A549 treated with GW870086 at 1 μM for 4 hours (cell line): ENCODE measurements around the gene HNRNPH1. TPM values are rescaled to one million over a fixed set of nuclear protein-coding genes. Genes with fewer than 3 reads are reported as not detected.

ENCODE experiments used
- total RNA-seq: library from RNA; stranded (reverse); fragments of 200-300 nt; extraction: Qiagen RNA extraction; gene quantifications from 5 replicates; pipeline ENCODE4 v1.2.3, GENCODE V29; 2022; ENCODE audit warnings: low read depth

The HNRNPH1 gene, protein sequence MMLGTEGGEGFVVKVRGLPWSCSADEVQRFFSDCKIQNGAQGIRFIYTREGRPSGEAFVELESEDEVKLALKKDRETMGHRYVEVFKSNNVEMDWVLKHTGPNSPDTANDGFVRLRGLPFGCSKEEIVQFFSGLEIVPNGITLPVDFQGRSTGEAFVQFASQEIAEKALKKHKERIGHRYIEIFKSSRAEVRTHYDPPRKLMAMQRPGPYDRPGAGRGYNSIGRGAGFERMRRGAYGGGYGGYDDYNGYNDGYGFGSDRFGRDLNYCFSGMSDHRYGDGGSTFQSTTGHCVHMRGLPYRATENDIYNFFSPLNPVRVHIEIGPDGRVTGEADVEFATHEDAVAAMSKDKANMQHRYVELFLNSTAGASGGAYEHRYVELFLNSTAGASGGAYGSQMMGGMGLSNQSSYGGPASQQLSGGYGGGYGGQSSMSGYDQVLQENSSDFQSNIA
- 453 to 606 TPM (median 478 TPM) in 5 replicates for total RNA-seq

DNA sequence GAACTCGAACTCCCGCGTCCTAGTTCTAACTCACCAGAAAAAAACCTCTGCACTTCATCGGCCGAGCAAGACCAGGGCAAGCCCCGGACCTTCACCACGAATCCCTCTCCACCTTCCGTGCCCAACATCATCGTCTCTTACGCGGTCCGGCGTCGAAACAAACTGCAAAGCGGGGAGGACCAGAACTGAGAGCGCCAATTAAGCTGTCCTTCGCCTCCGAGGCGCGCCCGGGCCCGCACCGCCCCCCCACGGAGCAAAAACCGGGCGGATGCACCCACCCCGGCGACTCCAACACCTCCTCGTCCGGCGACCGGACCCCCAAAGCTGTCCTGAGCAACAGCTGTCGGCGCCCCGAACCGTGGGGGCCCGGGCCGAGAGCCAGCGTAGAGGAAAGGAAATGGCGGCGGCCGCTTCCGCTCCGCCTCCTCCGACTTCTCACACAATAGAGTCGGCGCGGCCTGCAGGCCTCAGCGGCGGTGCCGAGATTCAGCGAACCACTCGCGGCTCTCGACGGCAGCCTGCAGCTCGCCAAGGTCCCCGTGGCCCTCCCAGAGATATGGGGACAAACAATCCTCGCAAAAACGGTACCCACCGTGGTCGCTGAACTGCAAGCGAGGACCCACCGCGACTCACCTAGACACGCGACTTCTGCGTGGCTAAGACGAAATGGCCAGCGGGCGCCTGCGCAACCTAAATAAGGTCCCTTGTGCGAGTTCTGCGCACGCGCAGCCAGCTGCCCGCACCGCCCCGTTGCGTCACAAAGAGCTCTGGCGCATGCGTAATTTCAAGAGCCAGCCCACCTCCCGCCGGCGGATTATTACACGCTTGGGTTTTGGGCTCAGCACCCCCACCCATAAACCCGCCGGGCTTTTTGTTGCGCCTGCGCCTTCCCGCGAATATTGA lies at the start of gene HNRNPH1:
HNRNPH1 (minus strand) TSS at position 669 of the 903 bp plus-strand sequence; CDS start at position 131, 538 bp downstream.

Other genes with a start within 250 kb of the HNRNPH1 start
- gene RUFY1, start 73.1 kb downstream of the HNRNPH1 start, total RNA-seq = 24.8 to 29.0 TPM (median 28.0 TPM) in 5 replicates
- gene CBY3, start 57.4 kb upstream of the HNRNPH1 start, total RNA-seq = not detected in 5 replicates
- gene CANX, start 75.3 kb upstream of the HNRNPH1 start, total RNA-seq = 323 to 373 TPM (median 352 TPM) in 5 replicates
- gene MAML1, start 109.2 kb upstream of the HNRNPH1 start, total RNA-seq = 15.6 to 20.4 TPM (median 18.1 TPM) in 5 replicates
- gene LTC4S, start 170.3 kb upstream of the HNRNPH1 start, total RNA-seq = 0.32 to 0.72 TPM (median 0.35 TPM) in 3 of 5 replicates, not detected in the others
- gene MGAT4B, start 183.2 kb upstream of the HNRNPH1 start, total RNA-seq = 180 to 221 TPM (median 207 TPM) in 5 replicates
- 870 to 1,460 TPM (median 931 TPM) in 5 replicates for gene SQSTM1, start 197.2 kb upstream of the HNRNPH1 start, total RNA-seq
- gene MRNIP, start 235.1 kb upstream of the HNRNPH1 start, total RNA-seq = 15.8 to 22.9 TPM (median 20.0 TPM) in 5 replicates